GM19324 (cell line): ENCODE measurements around the gene SLC35E1.
"Not testable (repeated sequence)": the region's sequence is repeated elsewhere in the genome, so short reads cannot be mapped to it uniquely, and the experiment has no call there.

Source experiments
- ATAC-seq: cut with Tn5 transposase; IDR thresholded peaks from one replicate; pipeline ENCODE4 v1.9.1; 2021; ENCODE audit warnings: mild to moderate bottlenecking, moderate library complexity; ENCODE audit not compliant: unreplicated experiment, low FRiP score

SLC35E1 gene

DNA sequence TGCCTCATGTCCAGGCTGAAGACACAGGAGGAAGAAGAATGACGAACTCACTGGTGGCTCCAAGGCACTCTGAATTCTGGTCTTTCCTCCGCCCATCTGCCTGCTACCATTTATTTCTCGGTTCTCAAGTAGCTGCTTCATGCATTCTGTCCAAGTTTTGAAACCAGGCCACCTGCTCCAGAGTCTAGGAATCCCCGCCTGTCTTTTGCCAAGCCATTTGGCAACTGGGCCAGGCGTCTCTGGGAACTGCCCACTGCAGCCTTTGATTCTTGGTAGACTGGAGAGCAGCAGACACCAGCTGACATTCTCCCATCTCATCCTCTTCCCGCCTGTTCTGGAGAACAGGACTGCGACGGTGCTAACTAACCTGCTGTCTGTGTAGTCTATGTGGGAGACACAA lies 10.8 kb downstream of the SLC35E1 start:
- ATAC-seq = no peak

DNA sequence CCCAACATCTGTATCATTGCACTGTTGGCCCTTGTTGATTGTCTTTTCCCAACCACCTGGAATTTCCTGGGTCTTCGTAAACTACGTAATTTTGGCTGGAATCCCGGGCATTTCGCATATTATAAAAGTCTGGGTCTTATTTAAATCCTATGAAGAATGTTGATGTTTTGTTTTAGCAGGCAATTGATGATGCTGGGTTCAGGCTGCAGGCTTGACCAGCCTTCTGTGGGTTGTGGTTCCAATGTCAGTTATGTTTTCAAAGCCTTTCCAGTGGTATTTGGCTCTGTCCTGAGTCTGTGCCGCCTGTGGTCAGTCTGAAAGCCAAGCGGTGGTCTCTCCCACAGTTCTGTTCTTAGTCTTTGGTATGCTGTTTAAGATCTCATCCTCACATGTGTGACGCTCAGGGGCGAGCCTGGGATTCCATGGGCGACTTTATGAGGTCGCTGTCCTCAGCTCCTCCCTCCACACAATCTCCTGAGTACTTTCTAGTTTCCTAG lies 12.4 kb downstream of the SLC35E1 start:
- no peak for ATAC-seq

DNA sequence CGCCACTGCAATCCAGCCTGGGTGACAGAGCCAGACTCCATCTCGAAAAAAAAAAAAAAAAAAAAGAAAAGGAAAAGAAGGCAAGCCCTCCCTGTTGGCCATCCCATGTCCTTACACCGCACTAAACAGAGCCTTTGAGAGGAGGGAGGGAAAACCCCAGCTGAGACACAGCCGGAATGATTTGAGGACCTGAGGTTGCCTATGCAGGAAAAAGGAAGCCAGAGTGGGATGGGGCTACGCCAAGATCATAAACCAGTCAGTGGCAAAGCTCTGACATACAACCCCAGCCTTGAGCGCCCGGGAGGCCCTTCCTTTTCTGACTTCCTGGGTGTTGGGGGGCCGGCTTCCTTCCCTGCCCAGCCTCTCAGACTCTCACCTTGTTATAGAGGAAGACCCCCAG lies 17.4 kb downstream of the SLC35E1 start:
- no peak for ATAC-seq

DNA sequence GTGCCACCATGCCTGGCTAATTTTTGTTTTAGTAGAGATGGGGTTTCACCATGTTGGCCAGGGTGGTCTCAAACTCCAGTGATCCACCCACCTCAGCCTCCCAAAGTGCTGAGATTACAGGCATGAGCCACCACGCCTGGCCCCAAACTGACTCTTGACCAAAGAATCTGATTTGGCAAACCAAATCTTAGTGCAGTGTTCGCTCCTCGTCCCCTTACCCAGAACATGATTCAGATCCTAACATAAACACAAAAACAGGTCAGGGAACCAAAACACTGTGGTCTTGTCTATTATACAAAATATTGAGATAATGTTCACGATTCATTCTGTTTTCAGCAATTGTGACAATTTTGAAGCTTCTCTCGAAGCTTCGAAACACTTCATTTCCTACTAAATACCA lies 20.3 kb downstream of the SLC35E1 start:
- not testable (repeated sequence) for ATAC-seq

DNA sequence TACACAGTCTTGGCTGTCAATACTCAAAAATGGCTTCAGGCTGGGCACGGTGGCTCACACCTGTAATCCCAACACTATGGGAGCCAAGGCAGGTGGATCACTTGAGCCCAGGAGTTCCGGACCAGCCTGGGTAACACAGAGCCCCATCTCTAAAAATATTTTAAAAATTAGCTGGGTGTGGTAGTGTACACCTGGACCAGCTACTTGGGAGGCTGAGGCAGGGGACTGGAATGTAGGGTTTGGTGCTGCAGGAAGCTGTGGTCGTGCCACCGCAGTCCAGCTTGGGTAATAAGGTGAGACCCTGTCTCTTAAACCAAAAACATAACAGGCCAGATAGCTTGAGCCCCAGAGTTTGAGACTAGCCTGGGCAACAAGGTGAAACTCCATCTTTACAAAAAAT lies 23.3 kb downstream of the SLC35E1 start:
- ATAC-seq = no peak

DNA sequence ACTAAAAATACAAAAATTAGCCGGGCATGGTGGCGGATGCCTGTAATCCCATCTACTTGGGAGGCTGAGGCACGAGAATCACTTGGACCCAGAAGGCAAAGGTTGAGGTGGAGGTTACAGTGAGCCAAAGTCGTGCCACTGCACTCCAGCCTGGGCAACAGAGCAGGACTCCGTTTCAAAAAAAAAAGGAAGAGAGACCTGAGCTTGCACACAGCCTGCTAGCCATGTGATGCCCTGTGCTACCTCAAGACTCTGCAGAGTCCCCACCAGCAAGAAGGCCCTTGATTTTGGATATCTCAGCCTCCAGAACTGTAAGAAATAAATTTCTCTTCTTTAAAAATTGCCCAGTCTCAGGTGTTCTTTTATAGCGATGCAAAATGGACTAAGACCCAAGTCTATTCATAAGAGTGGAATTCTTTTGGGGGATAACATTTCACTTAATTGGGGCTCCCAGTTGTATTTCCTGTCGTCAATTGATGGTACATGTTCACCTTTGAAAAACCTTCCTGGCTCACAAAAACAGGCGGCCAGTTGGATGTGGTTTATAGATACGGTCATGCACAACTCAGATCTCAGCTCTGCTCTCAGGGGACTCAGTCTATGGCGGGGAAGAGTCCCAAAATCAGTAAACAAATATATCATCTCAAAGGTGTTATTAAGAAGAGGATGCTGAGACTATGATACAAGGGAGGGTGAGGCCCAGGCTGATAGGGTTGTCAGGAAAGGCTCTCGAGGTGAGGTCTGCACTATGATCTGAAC lies 27.6 kb downstream of the SLC35E1 start:
- no peak for ATAC-seq

DNA sequence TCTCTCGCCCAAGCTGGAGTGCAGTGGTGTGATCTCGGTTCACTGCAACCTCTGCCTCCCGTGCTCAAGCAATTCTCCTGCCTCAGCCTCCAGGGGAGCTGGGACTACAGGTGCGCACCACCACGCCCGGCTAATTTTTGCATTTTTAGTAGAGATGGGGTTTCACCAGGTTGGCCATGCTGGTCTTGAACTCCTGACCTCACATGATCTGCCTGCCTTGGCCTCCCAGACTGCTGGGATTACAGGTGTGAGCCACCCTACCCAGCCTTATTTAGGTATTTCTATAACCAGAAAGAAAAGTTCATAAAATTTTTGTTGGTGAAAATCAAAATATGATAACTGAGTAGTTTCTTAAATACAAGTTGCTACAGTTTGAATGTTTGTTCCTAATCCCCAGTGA lies 28.5 kb downstream of the SLC35E1 start:
- ATAC-seq = not testable (repeated sequence)

DNA sequence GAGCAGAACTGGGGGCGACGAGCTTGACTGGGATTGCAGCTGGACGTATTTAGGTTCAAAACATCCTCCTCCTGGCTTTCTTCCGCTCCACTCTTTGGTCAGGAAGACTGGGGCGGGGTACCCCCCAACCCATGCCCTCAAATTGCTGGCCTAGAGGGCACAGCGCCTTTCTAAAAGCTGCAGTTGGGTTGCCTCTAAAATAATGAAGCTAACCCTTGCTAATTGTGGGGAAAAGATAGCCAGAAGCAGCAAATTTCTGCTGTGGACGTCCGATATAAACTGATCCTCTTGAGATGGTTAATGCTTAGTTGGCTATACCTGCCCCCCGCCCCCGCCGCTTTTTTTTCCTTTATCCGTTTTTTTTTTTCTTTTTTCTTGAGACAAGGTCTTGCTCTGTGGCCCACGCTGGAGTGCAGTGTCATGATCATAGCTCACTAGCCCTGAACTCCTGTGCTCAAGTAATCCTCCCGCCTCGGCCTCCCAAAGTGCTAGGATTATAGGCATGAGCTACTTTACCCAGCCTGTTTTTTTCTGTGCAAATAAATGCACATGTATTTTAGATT lies 29.2 kb downstream of the SLC35E1 start:
- ATAC-seq = no peak

DNA sequence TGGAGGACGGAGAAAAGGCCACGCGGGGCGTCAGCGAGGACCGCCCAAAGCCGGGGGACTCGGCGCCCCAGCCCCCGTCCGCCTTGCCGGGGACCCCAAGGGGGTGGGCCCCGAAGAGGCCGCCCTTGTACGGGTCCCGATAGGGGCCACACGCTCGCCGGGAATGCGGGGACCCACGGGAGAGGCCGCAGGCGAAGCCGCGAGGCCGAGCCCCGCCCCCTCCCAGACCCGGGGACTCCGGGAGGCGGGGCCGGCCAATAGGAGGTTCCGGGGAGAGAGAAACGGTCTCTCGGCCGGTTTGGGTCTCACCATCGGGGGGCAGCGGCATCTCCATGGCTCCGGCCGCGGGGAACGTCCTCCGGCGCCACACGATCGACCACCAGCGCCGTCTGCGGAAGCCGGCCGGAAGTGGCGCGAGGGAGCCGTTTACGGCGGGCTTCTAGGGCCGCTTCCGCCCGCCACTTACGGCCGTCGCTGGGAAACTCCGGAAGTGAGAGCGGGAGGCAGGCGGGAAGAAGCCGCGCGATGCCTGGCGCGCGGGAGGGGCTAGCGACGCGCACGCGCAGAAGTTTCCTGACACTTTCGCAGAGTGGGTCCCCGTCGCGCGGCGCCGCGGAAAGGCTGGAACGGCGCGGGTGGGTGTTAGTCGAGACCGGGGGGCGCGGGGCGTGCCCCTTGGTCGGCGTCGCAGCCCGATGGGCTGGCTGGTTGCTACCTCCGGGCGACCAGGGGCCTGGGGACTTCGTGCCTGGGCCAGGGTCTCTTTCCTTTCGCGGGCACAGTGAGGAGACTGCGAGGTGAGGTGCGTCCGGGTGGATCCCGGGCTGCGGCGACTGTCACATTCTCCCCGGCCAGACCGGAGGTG lies 29.9 kb downstream of the SLC35E1 start, which contains the start of gene CHERP:
TSS of gene CHERP (minus strand) at position 393 of the 865 bp plus-strand sequence. CDS start at position 334, 59 bp downstream.
- ATAC-seq = peak; percentile 89

DNA sequence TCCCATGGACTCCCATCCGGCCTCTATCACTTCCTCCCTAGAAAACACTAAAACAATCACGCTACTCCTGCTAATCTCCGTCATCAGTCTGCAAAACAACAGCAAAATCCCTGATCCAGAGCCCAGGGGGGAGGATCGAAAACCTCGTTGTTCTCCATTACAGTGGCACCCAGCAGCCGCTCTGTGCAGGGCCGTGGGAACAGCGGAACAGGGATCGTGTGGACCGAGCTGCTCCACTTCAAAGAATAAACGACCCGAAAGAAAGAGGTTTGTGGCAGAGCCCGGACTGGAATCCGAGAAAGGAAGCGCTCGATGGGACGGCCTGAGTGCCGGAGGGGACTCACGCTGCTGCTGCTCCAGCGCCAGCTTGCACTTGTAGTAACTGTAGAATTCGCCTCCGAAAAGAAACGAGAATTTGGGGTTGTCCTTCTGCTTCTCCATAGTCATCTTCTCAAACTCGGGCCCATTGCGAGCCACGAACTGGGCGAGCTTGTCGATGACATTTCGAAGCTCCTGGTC lies 30.6 kb downstream of the SLC35E1 start:
- no peak for ATAC-seq

DNA sequence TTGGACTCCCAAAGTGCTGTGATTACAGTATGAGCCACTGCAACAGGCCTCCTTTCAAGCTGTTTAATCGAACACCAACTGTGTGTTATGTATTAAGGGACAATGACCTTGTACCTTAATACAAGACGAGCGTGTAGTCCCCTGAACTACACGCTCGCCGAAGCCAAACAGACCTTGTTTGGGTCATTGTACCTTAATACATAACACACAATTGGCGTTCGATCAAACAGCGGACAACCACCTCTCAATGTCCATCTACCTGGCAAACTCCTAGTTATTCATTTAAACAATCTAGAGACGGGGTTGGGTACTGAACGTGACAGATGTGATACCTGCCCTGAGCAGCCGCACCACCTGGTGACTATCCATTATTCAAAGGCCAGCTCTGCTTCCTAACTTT lies 31.3 kb downstream of the SLC35E1 start:
- ATAC-seq = no peak

DNA sequence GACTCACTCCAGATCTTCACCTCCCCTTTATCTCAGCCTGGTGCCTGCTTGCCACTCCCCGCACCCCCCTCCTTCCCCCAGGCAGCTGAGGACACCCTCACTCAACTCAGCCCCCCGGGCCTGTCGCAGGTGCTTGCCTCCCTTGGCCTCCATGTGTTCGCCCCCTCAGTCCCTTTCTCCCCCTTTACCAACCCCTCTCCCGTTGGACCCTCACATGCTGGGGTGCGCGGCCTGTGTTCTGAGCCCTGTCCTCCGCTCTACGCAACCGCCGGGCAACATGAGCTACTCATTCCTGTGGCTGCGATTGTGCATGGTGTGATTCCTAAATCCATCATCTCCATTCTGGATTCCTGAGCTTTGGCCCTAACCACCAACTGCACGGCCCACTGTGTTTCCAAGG lies 35.1 kb downstream of the SLC35E1 start:
- no peak for ATAC-seq

DNA sequence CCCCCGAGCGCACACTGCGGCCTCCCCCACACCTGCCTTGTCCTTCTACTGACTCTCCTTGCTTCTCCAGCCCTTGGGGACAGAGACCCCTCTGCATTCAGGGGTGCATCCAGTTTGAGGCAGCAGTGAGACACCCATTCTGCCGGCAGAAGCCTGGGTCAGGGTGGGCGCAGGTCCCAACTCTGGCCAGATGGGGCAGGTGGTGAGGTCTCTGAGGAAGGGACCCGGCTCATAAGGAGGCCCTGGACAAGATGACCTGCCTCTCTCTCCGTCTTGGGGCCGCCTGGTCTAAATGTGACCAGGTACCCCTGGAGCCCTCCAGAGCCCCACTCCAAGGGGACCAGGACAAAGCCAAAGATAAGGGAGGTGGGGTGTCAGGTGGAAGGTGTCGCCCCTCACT lies 36.1 kb downstream of the SLC35E1 start:
- ATAC-seq = no peak

DNA sequence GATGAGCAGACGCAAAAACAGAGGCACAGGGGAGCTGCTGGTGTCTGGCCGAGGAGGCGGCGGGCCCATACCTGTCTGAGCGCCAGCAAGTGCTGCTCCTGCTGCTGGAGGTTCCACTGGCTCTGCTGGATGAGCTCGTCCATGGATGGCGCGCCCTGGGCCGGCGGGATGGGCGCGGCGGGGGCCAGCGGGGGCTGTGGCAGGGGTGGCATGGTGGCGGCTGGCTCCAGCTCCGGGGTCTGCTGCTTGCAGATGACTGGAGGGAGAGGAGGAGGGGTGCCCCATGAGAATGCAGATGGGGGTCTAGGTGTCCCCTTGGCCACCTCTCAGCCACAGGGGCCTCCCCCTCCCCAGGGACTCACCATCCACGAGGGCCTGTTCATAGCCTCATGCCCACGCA lies 36.8 kb downstream of the SLC35E1 start:
- ATAC-seq = no peak

DNA sequence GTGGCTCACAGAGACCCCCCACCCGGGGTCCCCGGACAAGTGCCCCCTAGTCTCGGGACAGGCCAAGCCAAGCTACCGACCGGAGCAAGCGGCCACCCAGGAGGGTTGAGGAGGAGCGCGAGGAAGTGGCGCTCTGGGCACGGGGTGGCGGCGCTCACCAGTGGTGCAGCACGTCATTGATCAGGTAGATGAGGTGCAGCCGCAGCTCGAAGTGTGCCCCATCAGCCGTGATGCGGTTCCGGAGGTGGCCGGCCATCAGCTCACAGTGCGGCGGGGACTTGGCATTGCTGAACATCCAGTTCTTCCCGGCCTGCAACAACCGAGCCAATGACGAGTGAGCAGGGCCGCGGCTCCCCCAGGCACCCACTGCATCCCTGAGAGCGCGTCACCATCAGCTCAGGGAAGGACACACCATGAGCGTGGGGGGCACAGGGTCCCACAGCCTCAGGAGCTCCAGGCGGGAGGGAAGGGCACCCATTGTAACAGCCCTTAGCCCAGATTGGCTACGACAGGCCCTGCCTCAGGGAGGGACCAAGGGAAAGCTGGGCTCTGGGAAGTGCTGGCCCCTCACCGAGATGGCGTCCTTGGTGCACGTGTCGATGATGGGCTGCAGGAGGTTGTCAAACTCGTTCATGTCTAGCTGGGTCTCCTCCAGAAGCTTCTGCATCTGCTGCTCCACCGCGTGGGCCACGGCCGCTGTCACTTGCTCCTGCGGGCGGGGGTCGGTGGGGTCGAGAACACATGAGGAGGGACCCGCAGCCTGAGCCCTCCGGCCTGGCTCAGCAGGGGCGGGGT lies 39.6 kb downstream of the SLC35E1 start:
- no peak for ATAC-seq

DNA sequence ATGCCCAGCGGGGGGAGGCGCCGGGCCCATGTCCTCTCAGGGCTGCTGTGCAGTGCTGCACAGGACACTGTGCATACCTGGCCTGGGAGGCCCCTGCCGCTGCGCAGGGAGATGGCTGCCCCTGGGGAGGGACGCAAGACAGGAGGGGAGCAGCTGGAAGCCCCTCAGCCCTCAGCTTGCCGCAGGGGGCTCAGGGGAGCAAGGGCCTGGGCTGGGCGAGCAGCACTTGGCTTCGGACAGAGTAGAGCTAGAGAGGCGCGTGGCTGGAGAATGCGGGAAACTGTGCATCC lies 40.9 kb downstream of the SLC35E1 start:
- no peak for ATAC-seq

DNA sequence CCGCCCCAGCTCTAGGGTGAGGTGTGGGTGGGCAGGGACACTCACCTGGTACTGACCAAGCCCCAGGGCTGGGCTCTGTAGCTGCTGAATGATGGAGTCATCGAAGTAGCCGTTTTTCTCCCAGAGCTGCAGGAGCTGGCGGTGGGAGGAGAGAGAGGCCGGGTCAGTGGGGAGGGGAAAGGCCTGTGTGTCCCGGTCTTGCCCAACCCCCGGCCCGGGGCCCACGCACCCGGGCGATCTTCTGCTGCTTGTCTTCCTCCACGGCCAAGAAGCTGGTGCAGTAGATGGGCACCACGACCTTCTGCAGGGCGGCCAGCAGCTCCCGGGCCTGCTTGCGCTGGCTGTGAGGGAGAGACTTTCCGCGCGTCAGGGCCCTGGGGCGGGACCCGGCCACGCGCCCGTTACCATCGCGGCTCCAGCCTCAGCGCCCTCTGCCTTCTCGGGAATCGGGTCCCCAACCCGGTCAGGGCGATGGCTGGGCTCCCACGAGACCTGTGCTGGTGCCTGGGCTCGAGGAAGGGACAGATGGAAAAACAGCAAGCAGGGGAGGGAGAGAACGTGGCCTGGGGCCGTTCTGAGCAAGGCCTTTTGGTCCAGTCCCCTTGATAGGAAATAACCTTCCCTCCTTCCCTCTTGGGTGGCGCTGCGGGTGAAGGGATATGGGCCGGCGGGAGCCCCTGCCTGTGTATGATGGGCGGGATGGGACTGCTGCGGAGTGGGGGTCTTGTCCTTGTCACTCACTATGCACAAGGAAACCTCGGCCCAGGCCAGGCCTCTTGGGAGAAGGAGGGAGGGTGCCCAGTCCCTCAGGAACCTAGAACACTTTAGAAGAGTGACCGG lies 41.5 kb downstream of the SLC35E1 start:
- ATAC-seq = no peak

DNA sequence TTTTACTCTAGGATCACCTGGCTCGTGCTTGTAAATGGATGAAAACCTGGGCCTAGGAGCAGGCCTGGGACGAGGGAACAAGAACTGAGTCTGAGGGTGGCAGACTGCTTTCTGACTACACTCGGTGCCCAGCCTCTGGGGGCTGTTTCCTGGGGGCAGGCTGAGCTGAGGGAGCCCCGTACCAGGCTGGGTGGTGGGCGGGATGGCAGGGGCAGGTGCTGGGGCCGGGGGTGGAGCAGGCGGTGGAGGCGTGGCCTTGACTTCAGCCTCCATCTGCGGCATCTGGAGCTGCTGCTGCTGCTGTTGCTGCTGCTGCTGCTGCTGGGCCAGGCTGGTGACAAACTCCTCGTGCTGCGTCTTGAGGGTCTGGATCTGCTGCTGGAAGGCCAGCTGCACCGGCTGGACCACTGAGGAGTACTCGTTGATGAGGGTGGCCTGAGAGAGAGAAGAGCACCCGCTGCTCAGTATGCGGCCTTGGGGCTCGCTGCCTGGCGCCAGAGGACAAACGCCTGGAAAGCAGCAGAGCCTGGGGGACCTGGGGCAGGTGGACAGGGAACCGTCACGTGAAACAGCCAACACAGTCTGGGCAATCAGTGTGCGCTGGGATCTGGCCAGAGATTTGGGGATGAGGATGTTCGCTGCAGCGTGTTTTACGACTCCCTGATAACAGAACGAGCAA lies 42.6 kb downstream of the SLC35E1 start:
- ATAC-seq = no peak

DNA sequence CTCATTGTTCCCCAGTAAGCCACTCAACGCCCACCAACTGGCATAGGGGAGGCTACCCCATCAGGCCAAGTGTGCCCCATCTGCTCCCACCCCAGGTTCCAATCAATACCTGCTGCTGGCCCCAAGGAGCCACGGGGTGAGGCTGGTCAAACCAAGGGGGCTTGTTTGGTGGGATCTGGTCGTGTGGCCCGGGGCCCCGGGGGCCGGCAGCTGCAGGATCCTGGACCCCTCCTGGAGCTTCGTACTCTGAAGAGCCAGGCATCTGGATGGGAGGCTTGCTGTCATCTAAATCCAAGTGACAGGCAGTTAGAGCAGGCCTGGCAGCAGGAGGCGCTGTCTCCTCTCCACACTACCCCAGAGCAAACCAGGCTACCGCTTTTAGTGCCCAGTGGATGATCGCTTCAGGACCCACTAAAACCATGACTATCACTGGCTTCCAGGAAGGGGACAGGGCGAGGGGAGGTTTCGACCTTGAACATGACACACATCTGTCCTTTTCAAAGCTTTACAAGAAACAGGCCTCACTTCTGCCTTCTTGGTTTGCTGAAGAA lies 44.2 kb downstream of the SLC35E1 start:
- ATAC-seq = no peak
